ENCODE measurements around the gene SBF2.
A peak's percentile ranks its signal among the peaks of the same experiment; 100 is the strongest.

SBF2 gene

DNA sequence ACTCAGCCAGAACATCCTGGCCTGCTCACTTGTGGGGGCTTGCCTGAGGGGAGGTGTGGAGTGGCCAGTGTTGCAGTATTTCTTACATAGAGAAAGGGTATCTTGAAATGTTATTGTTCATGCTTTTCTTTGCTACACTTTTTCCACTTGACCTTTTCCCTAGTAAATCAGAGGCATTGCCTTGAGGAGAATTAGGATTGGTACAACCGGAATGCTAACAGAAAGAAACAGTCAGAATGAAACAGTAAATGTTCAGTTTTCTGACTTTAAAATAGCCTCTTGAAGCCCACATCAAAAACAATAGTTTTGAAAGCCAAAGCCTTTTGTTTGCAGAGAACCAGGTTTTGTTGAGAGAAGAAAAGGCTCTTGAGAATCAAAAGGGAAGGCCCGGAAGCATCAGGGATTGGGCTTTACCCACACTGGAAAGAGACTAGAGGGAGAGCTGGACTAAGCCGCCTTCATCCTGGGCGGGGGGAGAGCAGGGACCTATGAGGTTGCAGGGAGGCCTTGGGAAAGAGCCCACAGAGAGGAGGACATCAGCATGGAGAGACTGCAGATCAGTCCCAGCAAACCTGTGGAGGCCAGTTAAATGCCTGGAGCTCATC, 23.2 kb upstream of the SBF2 start:
- DNase-seq: no peak

DNA sequence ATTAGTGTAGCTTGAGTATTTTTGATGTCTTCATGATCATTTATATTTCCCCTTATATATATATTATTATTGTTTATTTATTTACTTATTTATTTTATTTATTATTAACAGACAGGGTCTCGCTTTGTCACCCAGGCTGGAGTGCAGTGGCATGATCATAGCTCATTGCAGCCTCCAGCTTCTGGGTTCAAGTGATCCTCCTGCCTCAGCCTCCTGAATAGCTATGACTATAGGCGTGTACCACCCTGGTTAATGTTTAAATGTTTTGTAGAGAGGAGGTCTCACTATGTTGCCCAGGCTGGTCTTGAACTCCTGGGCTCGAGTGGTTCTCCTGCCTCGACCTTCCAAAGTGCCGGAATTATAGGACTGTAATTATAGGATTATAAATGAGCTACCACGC, 21.1 kb upstream of the SBF2 start:
- DNase-seq: no peak

DNA sequence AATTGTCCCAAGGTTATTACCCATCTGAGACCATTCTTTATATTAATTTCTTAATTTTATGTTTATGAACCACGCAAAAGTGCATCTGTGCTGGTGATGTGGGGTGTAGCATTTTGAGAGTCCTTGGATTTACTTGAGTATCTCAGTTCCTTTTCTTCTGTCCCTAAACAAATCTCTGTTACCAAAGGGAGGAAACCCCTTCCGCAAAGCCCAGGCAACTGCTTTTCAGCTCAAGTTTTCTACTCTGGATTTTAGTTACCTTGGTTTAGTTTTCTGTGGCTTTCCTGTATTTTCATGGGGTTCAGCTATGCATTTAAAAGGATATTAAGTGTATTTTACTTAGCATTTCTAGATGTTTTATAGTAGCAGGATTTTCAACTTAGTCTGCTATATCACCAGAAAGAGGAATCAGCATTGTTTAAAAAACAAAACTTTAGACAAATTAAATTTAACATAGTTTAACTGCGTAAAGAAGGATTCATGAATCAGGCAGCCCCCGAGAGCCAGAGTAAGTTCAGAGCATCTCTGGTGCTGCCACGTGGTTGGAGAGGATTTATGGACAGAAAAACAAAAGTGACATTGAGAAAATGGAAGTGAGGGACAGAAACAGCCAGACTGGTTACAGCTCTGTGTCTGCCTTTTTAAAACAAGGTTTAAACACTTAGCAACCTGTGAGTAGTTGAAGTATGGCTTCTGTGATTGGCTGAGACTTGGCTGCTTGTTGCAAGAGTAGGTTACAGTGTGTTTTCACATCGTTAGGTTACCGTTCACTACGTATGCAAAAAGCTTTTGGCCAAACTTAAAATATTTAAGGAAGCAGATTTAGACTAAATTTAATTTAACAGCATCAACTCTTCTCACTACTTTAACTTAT, 20.4 kb upstream of the SBF2 start:
- peak; percentile 44 for DNase-seq

DNA sequence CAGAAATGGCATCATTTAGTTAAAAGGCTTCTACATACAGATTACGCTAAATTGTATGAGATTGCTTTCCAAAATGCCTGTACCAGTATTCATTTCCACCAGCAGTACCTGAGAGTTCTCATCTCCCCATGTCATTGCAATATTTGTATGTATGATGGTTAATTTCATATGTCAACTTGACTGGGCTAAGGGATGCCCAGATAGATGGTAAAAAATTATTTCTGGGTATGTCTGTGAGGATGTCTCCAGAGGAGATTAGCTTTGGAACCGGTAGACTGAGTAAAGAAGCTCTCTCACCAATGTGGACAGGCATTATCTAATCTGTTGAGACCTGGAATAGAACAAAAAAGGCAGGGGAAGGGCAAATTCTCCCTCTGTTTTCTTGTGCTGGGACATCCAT, 17.8 kb upstream of the SBF2 start:
- no peak for DNase-seq

DNA sequence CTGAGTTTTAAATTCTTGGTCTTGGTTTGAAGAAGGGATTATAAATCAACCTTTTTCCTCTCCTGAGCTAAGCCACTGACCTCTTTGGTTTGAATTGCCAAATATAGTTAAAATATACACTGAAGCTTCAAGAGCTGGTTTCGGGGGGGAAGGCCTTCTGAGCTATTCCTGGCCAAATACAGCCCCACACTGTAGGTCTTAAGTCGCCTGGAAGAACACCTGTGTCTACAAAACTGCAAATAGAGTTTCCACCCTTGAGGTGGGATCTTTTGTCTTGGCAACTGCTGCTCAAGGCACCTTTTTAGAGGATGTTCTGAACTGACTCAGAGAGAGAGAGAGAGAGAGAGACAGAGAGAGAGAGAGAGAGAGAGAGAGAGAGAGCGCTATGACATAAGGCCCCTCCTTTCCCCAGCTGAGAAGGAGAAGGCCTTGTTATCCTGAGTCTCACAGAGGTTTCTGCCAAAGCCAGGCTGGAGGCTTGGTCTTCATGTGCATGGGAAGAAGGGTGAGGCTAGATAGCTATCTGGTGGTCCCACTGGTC, 16.4 kb upstream of the SBF2 start:
- peak; percentile 59 for DNase-seq

DNA sequence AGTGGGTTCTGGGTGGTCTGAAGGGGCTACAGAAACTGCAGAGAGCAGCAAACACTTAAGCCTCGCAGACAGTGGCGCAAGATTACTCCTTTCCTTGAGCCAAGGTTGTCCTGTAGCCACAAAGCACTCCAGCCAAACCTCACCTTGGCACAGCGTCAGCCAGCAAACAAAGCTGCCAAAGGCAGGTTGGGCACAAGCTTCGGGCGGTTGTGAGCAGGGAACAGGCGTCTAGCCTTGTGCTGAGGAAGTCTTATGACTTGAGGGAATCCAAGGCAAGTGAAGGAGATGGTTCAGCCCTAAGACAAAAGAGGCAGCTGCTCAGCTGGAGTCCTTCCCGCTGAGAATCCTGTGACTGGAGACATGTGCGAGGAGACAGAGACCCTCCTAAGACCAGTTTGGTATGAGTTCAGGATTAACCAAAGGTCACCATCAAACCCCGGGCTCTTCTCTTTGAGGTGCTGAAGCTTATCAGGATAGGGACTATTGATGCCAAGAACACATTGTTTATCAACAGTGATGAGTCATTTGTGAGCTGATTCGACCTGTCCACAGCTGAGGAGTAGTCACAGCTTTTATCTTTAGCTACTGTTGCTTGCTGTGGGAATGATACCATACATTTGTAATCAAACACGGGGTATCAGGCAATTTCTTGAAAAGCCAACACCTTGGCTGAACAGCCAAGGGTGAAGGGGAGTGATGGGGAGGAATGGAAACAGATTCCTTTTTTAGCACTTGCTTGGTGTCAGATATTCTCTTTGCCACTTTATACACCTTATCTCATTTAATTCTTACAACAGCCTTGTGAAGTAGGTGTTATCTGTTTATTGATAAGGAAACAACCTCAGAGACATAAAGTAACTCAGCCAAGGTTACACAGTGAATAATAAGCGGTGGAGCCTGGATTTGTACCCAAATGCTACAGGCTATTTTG, 15.4 kb upstream of the SBF2 start:
- DNase-seq: peak; percentile 86

DNA sequence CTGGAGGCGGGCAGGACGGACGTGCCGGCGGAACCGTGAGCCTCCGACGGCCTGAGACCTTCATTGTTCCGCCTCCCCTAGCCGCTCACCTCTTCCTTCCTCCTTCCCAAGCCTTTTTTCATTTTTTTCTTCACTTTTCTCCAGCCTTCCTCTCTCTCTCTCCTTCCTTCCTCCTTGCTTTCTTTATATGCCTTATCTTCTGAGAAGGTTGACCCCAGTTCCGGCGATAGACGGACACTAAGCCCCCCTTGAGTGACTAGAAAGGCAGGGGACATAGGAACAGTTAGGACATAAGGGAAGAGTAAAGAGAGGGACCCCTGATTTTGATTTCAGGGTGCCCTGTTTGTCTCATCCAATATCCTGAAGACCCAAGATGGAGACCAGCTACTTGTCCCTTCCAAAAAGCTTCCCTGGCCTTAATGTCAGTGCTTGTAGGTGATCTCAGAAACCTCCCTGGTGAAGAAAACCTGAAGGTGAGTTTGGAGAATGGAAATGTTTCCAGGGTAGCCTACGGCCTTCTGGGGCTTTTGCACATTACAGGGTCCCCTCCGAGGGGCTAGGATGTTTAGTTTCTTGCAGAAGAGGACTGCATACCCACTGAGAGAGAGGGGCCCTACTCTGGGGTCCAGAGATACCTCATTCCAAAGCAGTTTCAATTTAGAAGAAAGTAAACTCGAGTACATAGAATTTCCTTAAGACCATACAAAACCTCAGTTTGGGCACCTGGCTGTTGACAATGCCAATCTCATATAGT, 14.4 kb upstream of the SBF2 start:
- peak; percentile 49 for DNase-seq

DNA sequence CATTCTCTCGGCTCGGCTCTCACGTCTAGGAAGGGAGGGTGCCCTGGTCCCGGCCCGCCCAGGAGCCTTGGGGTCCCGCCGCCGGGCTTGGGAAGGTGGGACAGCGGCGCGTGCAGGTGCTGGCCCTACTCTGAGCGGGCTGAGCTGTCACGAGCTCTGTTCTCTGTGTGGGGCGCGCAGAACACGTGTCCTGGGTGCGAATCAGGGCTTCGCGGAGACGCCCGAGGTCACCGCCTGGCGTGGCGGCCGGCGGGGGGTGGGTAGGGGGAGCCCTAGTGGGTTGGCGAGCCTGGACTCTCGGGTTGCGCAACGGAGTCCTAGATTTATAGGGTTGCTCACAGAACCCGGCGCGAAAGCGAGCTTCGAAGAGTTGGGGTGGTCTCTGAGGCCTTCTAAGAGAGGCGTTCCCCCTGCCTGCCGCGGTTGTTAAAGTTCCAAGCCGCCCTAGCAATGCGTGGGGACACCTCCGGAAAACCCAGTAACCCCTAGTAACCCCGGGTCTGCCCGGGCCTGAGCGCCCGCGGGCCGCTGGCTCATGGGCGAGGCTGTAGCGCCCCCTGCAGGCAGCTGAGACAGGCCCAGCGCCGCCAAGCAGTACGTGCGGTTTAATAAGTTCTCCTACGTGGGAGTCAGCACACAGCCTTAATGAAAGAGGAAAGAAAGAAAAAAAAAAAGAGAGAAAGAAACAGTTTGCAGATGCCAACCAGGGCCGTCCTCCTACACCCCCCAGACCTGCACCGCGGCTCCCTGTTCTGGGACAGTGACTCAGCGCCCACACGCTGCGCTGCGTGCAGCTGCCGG, 13.6 kb upstream of the SBF2 start:
- peak; percentile 94 for DNase-seq

DNA sequence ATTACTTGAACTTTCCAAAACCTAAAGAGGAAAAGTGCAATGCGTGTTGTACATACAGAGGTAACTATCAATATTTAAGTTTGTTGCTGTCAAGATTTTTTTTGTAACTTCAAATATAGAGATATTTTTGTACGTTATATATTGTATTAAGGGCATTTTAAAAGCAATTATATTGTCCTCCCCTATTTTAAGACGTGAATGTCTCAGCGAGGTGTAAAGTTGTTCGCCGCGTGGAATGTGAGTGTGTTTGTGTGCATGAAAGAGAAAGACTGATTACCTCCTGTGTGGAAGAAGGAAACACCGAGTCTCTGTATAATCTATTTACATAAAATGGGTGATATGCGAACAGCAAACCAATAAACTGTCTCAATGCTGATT, 13.0 kb upstream of the SBF2 start:
- DNase-seq: no peak

DNA sequence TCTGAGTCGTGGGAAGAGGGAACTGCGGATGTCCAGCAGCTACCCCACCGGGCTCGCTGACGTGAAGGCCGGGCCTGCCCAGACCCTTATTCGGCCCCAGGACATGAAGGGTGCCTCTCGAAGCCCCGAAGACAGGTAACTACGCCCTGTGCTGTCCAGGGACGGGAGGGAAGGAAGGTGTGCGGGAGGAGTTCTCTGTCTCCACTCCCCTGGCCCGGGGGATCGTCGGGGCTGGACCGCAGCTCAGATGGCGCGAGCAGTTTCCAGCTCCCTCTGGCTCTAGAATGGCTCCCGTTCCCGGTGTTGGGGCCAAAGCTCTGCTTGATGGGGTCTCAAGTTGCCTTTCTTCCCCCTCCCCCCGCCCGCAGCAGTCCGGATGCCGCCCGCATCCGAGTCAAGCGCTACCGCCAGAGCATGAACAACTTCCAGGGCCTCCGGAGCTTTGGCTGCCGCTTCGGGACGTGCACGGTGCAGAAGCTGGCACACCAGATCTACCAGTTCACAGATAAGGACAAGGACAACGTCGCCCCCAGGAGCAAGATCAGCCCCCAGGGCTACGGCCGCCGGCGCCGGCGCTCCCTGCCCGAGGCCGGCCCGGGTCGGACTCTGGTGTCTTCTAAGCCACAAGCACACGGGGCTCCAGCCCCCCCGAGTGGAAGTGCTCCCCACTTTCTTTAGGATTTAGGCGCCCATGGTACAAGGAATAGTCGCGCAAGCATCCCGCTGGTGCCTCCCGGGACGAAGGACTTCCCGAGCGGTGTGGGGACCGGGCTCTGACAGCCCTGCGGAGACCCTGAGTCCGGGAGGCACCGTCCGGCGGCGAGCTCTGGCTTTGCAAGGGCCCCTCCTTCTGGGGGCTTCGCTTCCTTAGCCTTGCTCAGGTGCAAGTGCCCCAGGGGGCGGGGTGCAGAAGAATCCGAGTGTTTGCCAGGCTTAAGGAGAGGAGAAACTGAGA, 12.2 kb upstream of the SBF2 start:
- peak; percentile 37 for DNase-seq

DNA sequence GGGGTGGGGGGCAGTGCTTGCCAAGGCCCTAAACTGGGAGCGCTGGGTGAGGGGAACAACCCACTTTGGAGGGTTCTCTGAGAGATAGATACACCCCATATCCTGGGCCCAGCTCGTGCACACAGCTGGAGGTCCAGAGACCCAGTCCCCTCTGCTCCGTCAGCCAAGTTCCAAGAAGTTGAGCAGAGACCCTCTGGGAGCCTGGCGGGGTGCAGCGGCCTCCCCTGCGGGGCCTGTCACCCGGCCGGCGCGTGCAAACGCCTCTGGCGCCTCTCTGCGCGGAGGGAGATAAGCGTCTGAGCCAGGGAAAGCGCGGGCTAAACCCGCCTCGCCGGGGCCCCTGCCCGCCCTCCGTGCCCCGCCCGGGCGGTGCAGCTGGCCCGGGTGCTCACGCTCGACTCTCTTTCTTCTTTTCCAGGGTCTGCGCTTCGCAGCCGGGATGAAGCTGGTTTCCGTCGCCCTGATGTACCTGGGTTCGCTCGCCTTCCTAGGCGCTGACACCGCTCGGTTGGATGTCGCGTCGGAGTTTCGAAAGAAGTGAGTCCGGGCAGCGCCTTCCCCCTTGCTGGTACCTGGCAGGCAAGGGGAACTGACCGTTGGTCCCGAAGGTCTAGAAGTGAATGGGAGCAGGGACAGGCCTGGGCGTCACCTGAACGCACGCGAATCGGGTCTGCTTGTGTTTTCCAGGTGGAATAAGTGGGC, 11.4 kb upstream of the SBF2 start:
- DNase-seq: no peak

DNA sequence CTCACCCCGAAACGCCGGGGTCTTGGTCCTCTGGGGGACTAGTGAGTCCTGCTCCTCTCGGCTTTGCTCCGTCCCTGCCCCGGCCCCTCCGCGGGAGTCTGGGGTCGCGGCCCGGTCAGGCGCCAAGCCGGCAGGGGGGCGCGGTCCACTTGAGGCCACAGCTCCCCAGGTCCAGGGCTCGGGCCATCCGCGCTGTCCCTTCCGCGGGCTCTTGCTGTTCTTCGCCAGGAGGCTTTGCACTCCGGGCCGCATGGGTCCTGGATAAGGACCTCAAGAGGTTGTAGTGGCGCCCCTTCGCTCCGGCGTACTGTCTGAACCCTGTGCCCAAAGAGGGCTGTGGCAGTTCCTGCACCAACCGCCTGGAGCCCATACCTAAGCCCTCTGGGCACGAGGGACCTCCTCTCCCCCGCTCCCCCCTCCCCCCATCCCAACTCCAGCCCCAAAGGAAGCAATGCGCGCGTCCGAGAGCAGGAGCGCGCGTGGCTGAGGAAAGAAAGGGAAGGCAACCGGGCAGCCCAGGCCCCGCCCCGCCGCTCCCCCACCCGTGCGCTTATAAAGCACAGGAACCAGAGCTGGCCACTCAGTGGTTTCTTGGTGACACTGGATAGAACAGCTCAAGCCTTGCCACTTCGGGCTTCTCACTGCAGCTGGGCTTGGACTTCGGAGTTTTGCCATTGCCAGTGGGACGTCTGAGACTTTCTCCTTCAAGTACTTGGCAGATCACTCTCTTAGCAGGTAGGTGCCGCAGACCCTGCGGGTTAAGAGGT, 10.7 kb upstream of the SBF2 start, which contains the start of gene ADM:
ADM (plus strand) TSS at position 579 of the 767 bp plus-strand sequence. CDS start 628 bp downstream, outside the sequence.
- DNase-seq: peak; percentile 98

DNA sequence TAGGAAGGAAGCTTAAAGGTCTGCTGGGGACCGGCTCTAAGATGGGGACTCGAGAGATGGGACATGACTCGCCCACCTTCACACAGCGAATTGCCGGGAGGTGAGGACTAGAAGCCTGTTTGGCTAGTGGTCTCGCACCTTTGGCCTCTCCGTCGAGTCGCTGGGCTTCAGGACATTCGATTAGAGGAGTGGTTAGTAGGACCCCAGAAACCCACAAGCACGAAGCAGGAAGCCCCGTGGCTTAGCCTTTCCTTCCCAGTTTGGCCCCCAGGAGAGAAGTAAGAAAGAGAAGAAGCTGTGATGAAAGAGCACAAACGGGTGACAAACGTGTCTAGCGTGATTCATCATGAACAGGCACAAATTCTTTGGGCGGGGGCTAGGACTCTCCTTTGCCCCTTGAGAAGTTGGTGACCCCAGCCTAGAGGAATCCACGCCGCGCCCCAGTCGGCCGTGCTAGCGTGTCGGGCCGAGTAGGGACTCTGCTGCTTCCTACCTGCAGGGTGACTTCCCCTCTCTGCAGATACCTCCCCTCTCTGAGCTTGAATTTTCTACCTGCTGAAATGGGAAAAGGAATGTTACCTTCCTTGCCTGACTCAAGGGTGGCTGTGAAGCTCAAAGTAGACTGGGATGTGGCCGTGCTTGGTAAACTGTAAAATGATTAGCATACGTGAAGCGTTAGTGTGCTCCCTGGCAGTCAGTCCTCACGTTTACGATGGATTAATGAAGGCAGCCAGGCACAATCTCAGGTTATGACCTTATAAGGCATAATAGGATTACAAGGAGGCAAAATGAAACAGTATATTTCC, 9.7 kb upstream of the SBF2 start:
- DNase-seq: peak; percentile 91

DNA sequence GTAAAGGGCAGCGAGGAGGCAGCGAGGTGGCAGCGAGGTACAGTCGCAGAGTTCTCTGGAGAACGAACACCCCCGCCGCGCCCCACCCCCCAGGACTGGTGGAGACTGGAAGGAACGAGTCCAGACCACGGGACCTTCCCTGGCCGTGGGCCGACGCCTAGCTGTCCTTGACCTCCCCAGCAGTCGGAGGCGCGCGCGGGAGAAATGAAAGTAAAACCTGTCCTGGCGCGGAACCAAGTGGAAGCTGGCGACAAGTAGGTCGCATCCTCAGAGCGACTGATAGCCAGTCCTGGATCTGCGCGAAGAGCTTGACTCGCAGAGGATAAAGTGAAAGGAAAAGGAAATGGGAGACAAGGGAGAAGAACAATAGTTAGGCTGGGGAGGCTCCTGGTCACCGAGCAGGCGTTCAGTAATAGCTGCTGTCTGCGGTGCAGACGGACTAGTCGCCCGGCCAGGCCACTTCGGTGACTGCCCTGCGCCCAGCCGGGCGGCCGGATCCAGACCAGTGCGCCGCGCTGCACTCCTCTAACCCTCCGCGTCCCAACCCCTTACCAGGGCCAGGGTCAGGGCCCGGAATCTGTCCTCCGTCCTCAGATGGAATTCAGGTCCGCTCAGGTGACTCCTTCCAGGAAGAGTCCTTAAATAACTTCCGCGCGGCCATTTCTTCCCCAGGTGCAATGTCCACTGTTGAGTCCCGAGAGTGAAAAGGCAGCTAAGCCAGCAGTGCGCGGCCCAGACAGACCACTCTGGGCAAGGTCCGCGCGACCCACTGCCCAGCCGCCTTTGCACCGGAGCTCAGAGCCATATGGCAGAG, 8.9 kb upstream of the SBF2 start:
- peak; percentile 69 for DNase-seq

DNA sequence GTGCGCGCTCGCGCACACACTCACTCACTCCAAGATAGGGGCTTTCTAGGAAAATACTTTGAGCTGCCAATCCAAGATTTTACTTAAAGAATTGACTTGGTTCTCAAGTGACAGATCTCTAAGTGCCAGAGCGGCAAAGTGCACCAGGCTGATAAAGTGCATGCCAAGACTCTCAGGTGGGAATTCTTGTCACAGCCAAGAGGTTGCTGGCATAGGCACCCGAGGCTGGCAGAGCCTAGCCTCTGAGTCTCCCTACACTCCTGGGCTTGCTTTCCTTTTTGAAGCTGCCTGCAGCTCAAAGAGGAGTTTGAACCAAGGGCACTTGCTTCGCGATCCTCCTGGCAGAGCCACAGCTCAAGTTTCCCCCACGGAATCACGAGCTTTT, 8.3 kb upstream of the SBF2 start:
- no peak for DNase-seq

DNA sequence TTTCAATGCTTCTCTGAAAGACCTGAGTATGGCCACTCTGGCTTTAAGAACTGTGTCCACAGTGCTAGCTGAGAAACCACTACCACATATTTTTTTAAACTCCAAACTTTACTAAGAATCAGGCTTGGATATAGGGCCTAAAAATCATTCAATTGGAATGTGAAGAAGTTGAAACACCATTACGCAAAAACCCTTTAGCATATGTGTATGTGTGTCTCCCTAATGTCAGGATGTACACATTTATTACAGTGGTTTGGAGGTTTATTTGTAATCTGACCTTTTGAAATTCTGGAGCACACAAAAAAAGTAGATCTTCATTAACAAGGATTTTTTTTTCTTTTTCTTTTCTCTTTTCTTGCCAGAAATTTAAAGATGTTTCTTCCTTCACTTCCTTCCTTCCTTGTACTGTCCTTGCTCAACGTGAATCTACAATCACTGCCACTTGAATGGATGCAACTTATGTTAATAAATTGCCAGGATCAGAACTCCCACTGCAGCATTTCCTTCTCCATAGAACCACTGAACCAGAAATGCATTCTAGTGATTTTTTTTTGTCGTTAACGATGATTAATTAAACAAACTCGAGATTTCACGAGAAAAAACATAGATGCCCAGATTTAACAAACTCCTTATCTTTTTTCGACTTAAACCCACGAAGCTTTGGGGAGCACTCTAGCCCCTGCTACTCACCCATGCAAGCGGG, 7.8 kb upstream of the SBF2 start:
- DNase-seq: peak; percentile 97

Measured in fibroblast of skin of right quadriceps (primary cell).